Hepatocyte (in vitro differentiated cells): ENCODE data around the gene CAMKK1. TPM values are rescaled to one million over a fixed set of nuclear protein-coding genes. Genes with fewer than 3 reads are reported as not detected.

Experiments
- DNase-seq: peaks from one replicate; pipeline ENCODE4 v3.0.0-alpha.2; 2016; ENCODE audit warnings: low spot score
- H2AFZ ChIP-seq: fragments of 200-600 bp; sonication (generic); 2 replicates; pipeline ENCODE4 v1.6.0; 2016; ENCODE audit warnings: antibody characterized with exemption, mild to moderate bottlenecking
- H3K27ac ChIP-seq: fragments of 200-600 bp; sonication (generic); 2 replicates; pipeline ENCODE4 v1.5.1; 2016; ENCODE audit warnings: mild to moderate bottlenecking
- H3K27me3 ChIP-seq: fragments of 200-600 bp; sonication (generic); 2 replicates; pipeline ENCODE4 v1.6.1; 2016
- H3K36me3 ChIP-seq: fragments of 200-600 bp; sonication (generic); replicated peaks from 2 replicates; pipeline ENCODE4 v1.5.1; 2016; ENCODE audit warnings: low read depth; ENCODE audit not compliant: insufficient read depth
- H3K4me1 ChIP-seq: fragments of 200-600 bp; sonication (generic); 2 replicates; pipeline ENCODE4 v1.5.1; 2016; ENCODE audit warnings: mild to moderate bottlenecking, moderate library complexity; ENCODE audit not compliant: insufficient read depth
- H3K4me2 ChIP-seq: fragments of 200-600 bp; sonication (generic); 2 replicates; pipeline ENCODE4 v1.6.0; 2016
- H3K4me3 ChIP-seq: fragments of 200-600 bp; sonication (generic); 2 replicates; pipeline ENCODE4 v1.5.1; 2016; ENCODE audit warnings: mild to moderate bottlenecking
- H3K79me2 ChIP-seq: fragments of 200-600 bp; sonication (generic); 2 replicates; pipeline ENCODE4 v1.6.0; 2017; ENCODE audit warnings: mild to moderate bottlenecking
- H3K9me2 ChIP-seq: fragments of 200-600 bp; sonication (generic); replicated peaks from 2 replicates; pipeline ENCODE4 v1.6.0; 2017; ENCODE audit warnings: mild to moderate bottlenecking; ENCODE audit not compliant: insufficient read depth
- H3K9me3 ChIP-seq: fragments of 200-600 bp; sonication (generic); 2 replicates; pipeline ENCODE4 v1.5.1; 2016; ENCODE audit warnings: low read depth, mild to moderate bottlenecking
- H4K20me1 ChIP-seq: fragments of 200-600 bp; sonication (generic); 2 replicates; pipeline ENCODE4 v1.6.0; 2016; ENCODE audit warnings: mild to moderate bottlenecking; ENCODE audit not compliant: insufficient read depth, poor library complexity, severe bottlenecking
- EZH2 ChIP-seq: fragments of 200-600 bp; sonication (generic); IDR thresholded peaks from 2 replicates; pipeline ENCODE4 v1.6.1; 2016; ENCODE audit warnings: antibody characterized with exemption, mild to moderate bottlenecking, borderline replicate concordance
- EZH2phosphoT487 ChIP-seq: fragments of 200-600 bp; sonication (generic); IDR thresholded peaks from one replicate; pipeline ENCODE4 v1.6.1; 2018; ENCODE audit warnings: antibody characterized with exemption, mild to moderate bottlenecking, low read depth, moderate library complexity; ENCODE audit not compliant: unreplicated experiment, severe bottlenecking
- WGBS: methylation state at CpG from one replicate; pipeline ENCODE4 v1.1.6; 2016; ENCODE audit warnings: low lambda C conversion rate; ENCODE audit errors: missing lambda C conversion rate; 5-methylcytosine and 5-hydroxymethylcytosine counted together
- polyA plus RNA-seq: library from polyadenylated mRNA; unstranded; fragments of >200 nt; fragmentation: Nextera tagmentation; extraction: Ambion mirVana; gene quantifications from 2 replicates; pipeline ENCODE4 v1.2.1, GENCODE V29; 2016
- total RNA-seq: library from RNA; depleted of rRNA; stranded (reverse); fragments of >200 nt; gene quantifications from 2 replicates; pipeline ENCODE4 v1.2.3, GENCODE V29; 2014
- TF ChIP-seq, protein P1 (sequence below): fragments of 200-600 bp; sonication (generic); IDR thresholded peaks from 2 replicates; pipeline ENCODE4 v1.5.1; 2016; ENCODE audit warnings: antibody characterized with exemption, mild to moderate bottlenecking; ENCODE audit not compliant: poor library complexity

The CAMKK1 gene
- total and polyA plus RNA-seq, 2 experiments from 2014 or later = 4.4 to 5.1 TPM

- 94% methylated on average over 10 of the region's 10 CpGs for WGBS
- Histone ChIP-seq H3K9me2 (no peaks in the 10 kb centered on the region), H3K4me2 (no peak overlapping the region), H3K4me1 (no peaks in the 10 kb centered on the region), H4K20me1 (no peaks in the 10 kb centered on the region), H3K4me3 (no peak overlapping the region), H3K27me3 (no peaks in the 10 kb centered on the region), H3K79me2 (no peaks in the 10 kb centered on the region), H2AFZ (no peak overlapping the region), H3K36me3 (no peaks in the 10 kb centered on the region), H3K27ac (no peak overlapping the region), H3K9me3 (no peaks in the 10 kb centered on the region)
- no peak for DNase-seq
- TF ChIP-seq, protein P1, sequence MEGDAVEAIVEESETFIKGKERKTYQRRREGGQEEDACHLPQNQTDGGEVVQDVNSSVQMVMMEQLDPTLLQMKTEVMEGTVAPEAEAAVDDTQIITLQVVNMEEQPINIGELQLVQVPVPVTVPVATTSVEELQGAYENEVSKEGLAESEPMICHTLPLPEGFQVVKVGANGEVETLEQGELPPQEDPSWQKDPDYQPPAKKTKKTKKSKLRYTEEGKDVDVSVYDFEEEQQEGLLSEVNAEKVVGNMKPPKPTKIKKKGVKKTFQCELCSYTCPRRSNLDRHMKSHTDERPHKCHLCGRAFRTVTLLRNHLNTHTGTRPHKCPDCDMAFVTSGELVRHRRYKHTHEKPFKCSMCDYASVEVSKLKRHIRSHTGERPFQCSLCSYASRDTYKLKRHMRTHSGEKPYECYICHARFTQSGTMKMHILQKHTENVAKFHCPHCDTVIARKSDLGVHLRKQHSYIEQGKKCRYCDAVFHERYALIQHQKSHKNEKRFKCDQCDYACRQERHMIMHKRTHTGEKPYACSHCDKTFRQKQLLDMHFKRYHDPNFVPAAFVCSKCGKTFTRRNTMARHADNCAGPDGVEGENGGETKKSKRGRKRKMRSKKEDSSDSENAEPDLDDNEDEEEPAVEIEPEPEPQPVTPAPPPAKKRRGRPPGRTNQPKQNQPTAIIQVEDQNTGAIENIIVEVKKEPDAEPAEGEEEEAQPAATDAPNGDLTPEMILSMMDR = no peak
- TF ChIP-seq EZH2phosphoT487 (no peak), EZH2 (no peak)
Observed at GRCh38 chr17:3812284-3812683, 80.6 kb downstream of the CAMKK1 start.

Other genes with a start within 250 kb of the CAMKK1 start
- gene TAX1BP3, start 224.5 kb downstream of the CAMKK1 start, total RNA-seq = 208 and 218 TPM in 2 replicates
- gene TAX1BP3, start 224.5 kb downstream of the CAMKK1 start, polyA plus RNA-seq = 357 and 387 TPM in 2 replicates
- 40.9 and 42.7 TPM in 2 replicates for gene EMC6, start 224.2 kb downstream of the CAMKK1 start, total RNA-seq
- 117 and 130 TPM in 2 replicates for gene EMC6, start 224.2 kb downstream of the CAMKK1 start, polyA plus RNA-seq
- gene P2RX5, start 196.9 kb downstream of the CAMKK1 start, total RNA-seq = 0.36 TPM in 1 of 2 replicates, not detected in the other
- 0.32 TPM in 1 of 2 replicates, not detected in the other for gene P2RX5, start 196.9 kb downstream of the CAMKK1 start, polyA plus RNA-seq
- 1.3 and 1.5 TPM in 2 replicates for gene HASPIN, start 169.2 kb downstream of the CAMKK1 start, total RNA-seq
- gene HASPIN, start 169.2 kb downstream of the CAMKK1 start, polyA plus RNA-seq = 0.54 and 1.1 TPM in 2 replicates
- 28.1 and 46.7 TPM in 2 replicates for gene ITGAE, start 91.9 kb downstream of the CAMKK1 start, total RNA-seq
- gene ITGAE, start 91.9 kb downstream of the CAMKK1 start, polyA plus RNA-seq = 53.0 and 77.0 TPM in 2 replicates
- 20.8 and 31.8 TPM in 2 replicates for gene NCBP3, start 46.8 kb downstream of the CAMKK1 start, total RNA-seq
- 20.6 and 28.9 TPM in 2 replicates for gene NCBP3, start 46.8 kb downstream of the CAMKK1 start, polyA plus RNA-seq
- 0.20 and 0.50 TPM in 2 replicates for gene P2RX1, start 23.4 kb upstream of the CAMKK1 start, total RNA-seq
- 1.8 and 2.3 TPM in 2 replicates for gene P2RX1, start 23.4 kb upstream of the CAMKK1 start, polyA plus RNA-seq
- gene ATP2A3, start 71.4 kb upstream of the CAMKK1 start, total RNA-seq = 2.4 and 4.1 TPM in 2 replicates
- gene ATP2A3, start 71.4 kb upstream of the CAMKK1 start, polyA plus RNA-seq = 2.2 and 4.5 TPM in 2 replicates
- 32.7 and 33.9 TPM in 2 replicates for gene ZZEF1, start 250.0 kb upstream of the CAMKK1 start, total RNA-seq
- 5.7 and 10.9 TPM in 2 replicates for gene ZZEF1, start 250.0 kb upstream of the CAMKK1 start, polyA plus RNA-seq